Common myeloid progenitor, CD34-positive (primary cell): ENCODE data around the gene CBL.

ENCODE experiments used
- CTCF ChIA-PET: fragments of 350-600 bp; sonication (Branson Sonifier 250); formaldehyde crosslinking; loops from one replicate; lab custom pipeline; 2021; ENCODE audit warnings: antibody characterized with exemption; lab: Charles Lee
- POLR2A ChIA-PET: fragments of 350-600 bp; sonication (Branson Sonifier 250); formaldehyde crosslinking; loops from one replicate; lab custom pipeline; 2021; ENCODE audit warnings: antibody characterized with exemption; lab: Charles Lee
- DNase-seq, 3 donors: peaks; one replicate each; pipeline versions ENCODE4 v3.0.0 to v3.0.0-alpha.2; 2013
- H3K27ac ChIP-seq, 2 experiments: 1 replicate in 1 of 2; 2 replicates in 1 of 2; pipeline ENCODE4 v1.7.0; 2013; ENCODE audit warnings: inconsistent platforms in 2 of 2, low read length in 2 of 2, mild to moderate bottlenecking in 2 of 2, low read depth in 1 of 2, moderate library complexity in 1 of 2; ENCODE audit not compliant: severe bottlenecking in 2 of 2, insufficient read depth in 1 of 2, poor library complexity in 1 of 2
- H3K27me3 ChIP-seq, 5 experiments: replicated peaks in 2 of 5; 1 replicate in 3 of 5; 2 replicates in 2 of 5; pipeline versions ENCODE4 v1.6.1 to v1.7.0; 2013; ENCODE audit warnings: low read length in 4 of 5, mild to moderate bottlenecking in 2 of 5, moderate library complexity in 2 of 5, inconsistent platforms in 1 of 5; ENCODE audit not compliant: insufficient read depth in 5 of 5, control insufficient read depth in 4 of 5
- H3K36me3 ChIP-seq, 4 experiments: 1 replicate in 2 of 4; 2 replicates in 2 of 4; pipeline versions ENCODE4 v1.6.1 to v1.7.0; 2013; ENCODE audit warnings: low read length in 3 of 4, control low read depth in 1 of 4, mild to moderate bottlenecking in 1 of 4; ENCODE audit not compliant: control insufficient read depth in 4 of 4, insufficient read depth in 4 of 4
- H3K4me1 ChIP-seq, 4 experiments: 1 replicate in 3 of 4; 2 replicates in 1 of 4; pipeline versions ENCODE4 v1.6.1 to v1.7.1; 2013; ENCODE audit warnings: low read length in 3 of 4, mild to moderate bottlenecking in 3 of 4, control low read depth in 1 of 4, inconsistent platforms in 1 of 4, moderate library complexity in 1 of 4; ENCODE audit not compliant: control insufficient read depth in 4 of 4, insufficient read depth in 4 of 4; ENCODE audit errors: control extremely low read depth in 1 of 4
- H3K4me3 ChIP-seq, 7 experiments: 1 replicate in 4 of 7; 2 replicates in 3 of 7; pipeline versions ENCODE4 v1.5.1 to v1.7.0; 2013; ENCODE audit warnings: mild to moderate bottlenecking in 7 of 7, low read length in 6 of 7, moderate library complexity in 6 of 7, inconsistent platforms in 2 of 7, low read depth in 2 of 7, control low read depth in 1 of 7; ENCODE audit not compliant: insufficient read depth in 4 of 7, control insufficient read depth in 1 of 7; ENCODE audit errors: extremely low read depth in 1 of 7
- H3K9me3 ChIP-seq, 5 experiments: 1 replicate in 4 of 5; 2 replicates in 1 of 5; pipeline versions ENCODE4 v1.6.1 to v1.7.1; 2013; ENCODE audit warnings: low read length in 4 of 5, mild to moderate bottlenecking in 2 of 5, inconsistent platforms in 1 of 5, low read depth in 1 of 5, moderate library complexity in 1 of 5; ENCODE audit not compliant: control insufficient read depth in 4 of 5, insufficient read depth in 2 of 5; ENCODE audit errors: control extremely low read depth in 1 of 5
- WGBS: methylation state at CpG from one replicate; pipeline ENCODE4 v1.1.5; 2013; ENCODE audit not compliant: insufficient coverage; 5-methylcytosine and 5-hydroxymethylcytosine counted together

CBL gene

GRCh38 chr11:119173453-119173852 is 32.7 kb upstream of the CBL start:
- H3K27me3 ChIP-seq: no peaks in the 10 kb centered on the region
- H3K9me3 ChIP-seq: no peaks in the 10 kb centered on the region
- H3K36me3 ChIP-seq: peaks cover 2 to 31% (median 14%) of the 10 kb centered on the region in 4 experiments
- no peak overlapping the region for H3K27ac ChIP-seq
- H3K4me3 ChIP-seq: no peak overlapping the region
- POLR2A ChIA-PET: no interaction called here
- DNase-seq: no peak
- over 99% methylated on average over 18 of the region's 21 CpGs for WGBS
- H3K4me1 ChIP-seq: peaks cover 4 to 34% (median 19%) of the 10 kb centered on the region in 4 experiments
- CTCF ChIA-PET: interaction anchor here (1.3 to 1.5 kb wide), 2 partner anchors 15 to 27 kb away, joined by 4 to 5 read pairs; no protein-coding TSS in a partner anchor

GRCh38 chr11:119175493-119176077 is 30.6 kb upstream of the CBL start:
- Histone ChIP-seq H3K36me3 (peaks cover 2 to 40% (median 16%) of the 10 kb centered on the region in 4 experiments), H3K9me3 (no peaks in the 10 kb centered on the region), H3K27me3 (no peaks in the 10 kb centered on the region), H3K4me1 (peaks cover 4 to 28% (median 12%) of the 10 kb centered on the region in 4 experiments), H3K27ac (no peak overlapping the region), H3K4me3 (no peak overlapping the region)
- 92% methylated on average over 6 of the region's 6 CpGs for WGBS
- no peak for DNase-seq
- ChIA-PET POLR2A (no interaction called here), CTCF (interaction anchor here (0.8 to 1.6 kb wide), 4 partner anchors 8 to 24 kb away, joined by 3 to 4 read pairs (median 3); no protein-coding TSS in a partner anchor)

GRCh38 chr11:119178166-119178680 is 27.9 kb upstream of the CBL start:
- Histone ChIP-seq H3K4me1 (peaks cover 4 to 17% (median 11%) of the 10 kb centered on the region in 4 experiments), H3K27ac (no peak overlapping the region), H3K9me3 (no peaks in the 10 kb centered on the region), H3K4me3 (no peak overlapping the region), H3K36me3 (peaks cover 2 to 50% (median 17%) of the 10 kb centered on the region in 4 experiments), H3K27me3 (no peaks in the 10 kb centered on the region)
- DNase-seq: no peak
- WGBS: 0% methylated on average over 1 of the region's 4 CpGs
- CTCF ChIA-PET: interaction anchor here (1.1 to 2.2 kb wide), 3 partner anchors 10 to 18 kb away, joined by 3 to 6 read pairs (median 4); no protein-coding TSS in a partner anchor
- POLR2A ChIA-PET: interaction anchor here (1.0 kb wide), 1 partner anchor 9 kb away, joined by 3 read pairs; no protein-coding TSS in a partner anchor

GRCh38 chr11:119179342-119179741 is 26.8 kb upstream of the CBL start:
- 97% methylated on average over 6 of the region's 6 CpGs for WGBS
- no peaks in the 10 kb centered on the region for H3K9me3 ChIP-seq
- POLR2A ChIA-PET: no interaction called here

GRCh38 chr11:119179983-119180382 is 26.2 kb upstream of the CBL start:
- Histone ChIP-seq H3K36me3 (peaks cover 4 to 38% (median 9%) of the 10 kb centered on the region in 4 experiments), H3K4me3 (no peak overlapping the region), H3K4me1 (peaks cover 4 to 17% (median 11%) of the 10 kb centered on the region in 4 experiments), H3K27ac (no peak overlapping the region), H3K9me3 (no peaks in the 10 kb centered on the region), H3K27me3 (no peaks in the 10 kb centered on the region)
- POLR2A ChIA-PET: no interaction called here
- no peak for DNase-seq
- 96% methylated on average over 8 of the region's 10 CpGs for WGBS
- CTCF ChIA-PET: interaction anchor here (0.8 to 2.2 kb wide), 5 partner anchors 8 to 54 kb away, joined by 3 to 6 read pairs (median 4); no protein-coding TSS in a partner anchor

More at GRCh38 chr11:119179342-119179741, 26.8 kb upstream of the CBL start:
- Histone ChIP-seq H3K27ac (no peak overlapping the region), H3K4me3 (no peak overlapping the region), H3K36me3 (peaks cover 4 to 44% (median 14%) of the 10 kb centered on the region in 4 experiments), H3K27me3 (no peaks in the 10 kb centered on the region), H3K4me1 (peaks cover 4 to 17% (median 11%) of the 10 kb centered on the region in 4 experiments)
- CTCF ChIA-PET: interaction anchor here (0.8 to 2.2 kb wide), 4 partner anchors 9 to 53 kb away, joined by 4 to 6 read pairs (median 4); no protein-coding TSS in a partner anchor
- DNase-seq: no peak

- peaks cover 2 to 28% (median 8%) of the 10 kb centered on the region in 4 experiments for H3K36me3 ChIP-seq
- H3K4me1 ChIP-seq: peaks cover 4 to 12% (median 11%) of the 10 kb centered on the region in 4 experiments
- no peak overlapping the region for H3K4me3 ChIP-seq
- H3K9me3 ChIP-seq: no peaks in the 10 kb centered on the region
- ChIA-PET POLR2A (no interaction called here), CTCF (interaction anchor here (0.7 to 1.6 kb wide), 6 partner anchors 11 to 55 kb away, joined by 3 to 4 read pairs (median 3); no protein-coding TSS in a partner anchor)
- H3K27ac ChIP-seq: no peak overlapping the region
- 93% methylated on average over 4 of the region's 6 CpGs for WGBS
- no peak for DNase-seq
- H3K27me3 ChIP-seq: no peaks in the 10 kb centered on the region
These were observed 25.1 kb upstream of the CBL start for GRCh38 chr11:119180729-119181676.
